SK-N-SH treated with all-trans-retinoic acid at 6 μM for 48 hours (cell line): ENCODE results near the gene PTPRJ.

Source experiments
- ESRRG ChIP-seq: fragments of 250-450 bp; sonication (Bioruptor Pico); IDR thresholded peaks from 2 replicates; pipeline ENCODE4 v1.6.1; 2021; ENCODE audit warnings: mild to moderate bottlenecking
- POU6F1 ChIP-seq: fragments of 250-450 bp; sonication (Bioruptor Pico); IDR thresholded peaks from 2 replicates; pipeline ENCODE4 v1.8.0; 2021; ENCODE audit warnings: low read depth, mild to moderate bottlenecking, moderate library complexity, borderline replicate concordance
- TCF4 ChIP-seq: fragments of 250-450 bp; sonication (Bioruptor Pico); IDR thresholded peaks from 2 replicates; pipeline ENCODE4 v1.8.0; 2021; ENCODE audit warnings: mild to moderate bottlenecking, moderate library complexity, borderline replicate concordance
- ZNF70 ChIP-seq: fragments of 450-650 bp; formaldehyde crosslinking; IDR thresholded peaks from 2 replicates; pipeline ENCODE4 v1.5.0; 2020; ENCODE audit warnings: mild to moderate bottlenecking, moderate library complexity
- TF ChIP-seq, protein P1 (sequence below): fragments of 250-450 bp; sonication (Bioruptor Pico); IDR thresholded peaks from 2 replicates; pipeline ENCODE4 v1.5.1; 2020; ENCODE audit warnings: low read depth, mild to moderate bottlenecking, moderate library complexity

GRCh38 chr11:47960015-47960414, 20.3 kb upstream of the PTPRJ start:
- TF ChIP-seq ZNF70 (no peak), ESRRG (CRISPR knock-in tag) (no peak), POU6F1 (no peak), TCF4 (CRISPR knock-in tag) (no peak)
- TF ChIP-seq, protein P1, sequence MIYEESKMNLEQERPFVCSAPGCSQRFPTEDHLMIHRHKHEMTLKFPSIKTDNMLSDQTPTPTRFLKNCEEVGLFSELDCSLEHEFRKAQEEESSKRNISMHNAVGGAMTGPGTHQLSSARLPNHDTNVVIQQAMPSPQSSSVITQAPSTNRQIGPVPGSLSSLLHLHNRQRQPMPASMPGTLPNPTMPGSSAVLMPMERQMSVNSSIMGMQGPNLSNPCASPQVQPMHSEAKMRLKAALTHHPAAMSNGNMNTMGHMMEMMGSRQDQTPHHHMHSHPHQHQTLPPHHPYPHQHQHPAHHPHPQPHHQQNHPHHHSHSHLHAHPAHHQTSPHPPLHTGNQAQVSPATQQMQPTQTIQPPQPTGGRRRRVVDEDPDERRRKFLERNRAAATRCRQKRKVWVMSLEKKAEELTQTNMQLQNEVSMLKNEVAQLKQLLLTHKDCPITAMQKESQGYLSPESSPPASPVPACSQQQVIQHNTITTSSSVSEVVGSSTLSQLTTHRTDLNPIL (CRISPR knock-in tag) = no peak
